Measurements from ENCODE around the gene CBLN2.

GRCh38 chr18:72555968-72556367 is 11.8 kb upstream of the CBLN2 start:
- TF ChIP-seq ZFX (IDR thresholded peaks at IDR 0.05) = no peak
- no peak for TF ChIP-seq CTCF (conservative IDR thresholded peaks at IDR 0.05)
